Type B pancreatic cell (in vitro differentiated cells): ENCODE results near the gene IQGAP2. TPM values are rescaled to one million over a fixed set of nuclear protein-coding genes. Genes with fewer than 3 reads are reported as not detected.

ENCODE experiments used
- DNase-seq: peaks from one replicate; pipeline ENCODE4 v3.0.0; 2021; ENCODE audit warnings: mixed read lengths; ENCODE audit not compliant: unreplicated experiment; ENCODE audit errors: extremely low spot score
- H3K27ac Mint-ChIP-seq: 2 replicates; pipeline ENCODE4 v1.8.0; 2021; ENCODE audit warnings: mild to moderate bottlenecking, mixed read lengths
- H3K27me3 Mint-ChIP-seq: 2 replicates; pipeline ENCODE4 v1.8.0; 2021; ENCODE audit warnings: mixed read lengths
- H3K36me3 Mint-ChIP-seq: 2 replicates; pipeline ENCODE4 v1.8.0; 2021; ENCODE audit warnings: mixed read lengths
- H3K4me1 Mint-ChIP-seq: one replicate; pipeline ENCODE4 v1.8.0; 2021; ENCODE audit warnings: mixed read lengths; ENCODE audit not compliant: unreplicated experiment
- H3K4me3 Mint-ChIP-seq: 2 replicates; pipeline ENCODE4 v1.8.0; 2021; ENCODE audit warnings: mild to moderate bottlenecking, mixed read lengths
- H3K9me3 Mint-ChIP-seq: 2 replicates; pipeline ENCODE4 v1.8.0; 2021; ENCODE audit warnings: mixed read lengths
- total RNA-seq: library from RNA; stranded (reverse); gene quantifications from 2 replicates; pipeline ENCODE4 v1.2.1, GENCODE V29; 2021; ENCODE audit warnings: low replicate concordance
- TF ChIP-seq, protein P1 (sequence below): fragments of 200-600 bp; sonication (generic); conservative IDR thresholded peaks from 2 replicates; pipeline ENCODE4 v1.5.0; 2021; ENCODE audit warnings: antibody characterized with exemption, mild to moderate bottlenecking

IQGAP2 gene
- total RNA-seq, 1 donor from 2014 or later, result 24.7 TPM

DNA sequence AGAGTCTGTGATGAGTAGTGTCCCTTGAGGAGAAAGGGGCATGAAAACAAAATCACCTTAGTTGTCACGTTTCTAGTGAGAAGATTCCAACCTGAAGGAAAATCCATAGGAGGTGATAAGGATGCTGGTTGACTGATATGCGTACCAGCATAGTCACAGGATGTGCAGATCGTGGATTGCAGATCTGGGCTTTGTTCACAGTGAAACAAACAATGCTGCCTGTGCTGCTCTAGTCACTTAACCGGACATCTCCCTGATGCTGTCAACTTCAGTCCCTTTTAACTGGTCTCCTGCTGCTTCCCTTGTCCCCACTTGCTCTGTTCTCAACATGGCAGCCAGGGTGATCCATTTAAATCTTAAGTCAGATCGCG, 89.7 kb downstream of the IQGAP2 start:
- no peak for DNase-seq
- H3K4me1 Mint-ChIP-seq, result peaks cover 21% of the 10 kb centered on the region
- peaks cover 3% of the 10 kb centered on the region for H3K36me3 Mint-ChIP-seq
- no peaks in the 10 kb centered on the region for H3K9me3 Mint-ChIP-seq
- H3K4me3 Mint-ChIP-seq, result no peak overlapping the region
- H3K27ac Mint-ChIP-seq, result no peak overlapping the region
- no peaks in the 10 kb centered on the region for H3K27me3 Mint-ChIP-seq
- TF ChIP-seq, protein P1, sequence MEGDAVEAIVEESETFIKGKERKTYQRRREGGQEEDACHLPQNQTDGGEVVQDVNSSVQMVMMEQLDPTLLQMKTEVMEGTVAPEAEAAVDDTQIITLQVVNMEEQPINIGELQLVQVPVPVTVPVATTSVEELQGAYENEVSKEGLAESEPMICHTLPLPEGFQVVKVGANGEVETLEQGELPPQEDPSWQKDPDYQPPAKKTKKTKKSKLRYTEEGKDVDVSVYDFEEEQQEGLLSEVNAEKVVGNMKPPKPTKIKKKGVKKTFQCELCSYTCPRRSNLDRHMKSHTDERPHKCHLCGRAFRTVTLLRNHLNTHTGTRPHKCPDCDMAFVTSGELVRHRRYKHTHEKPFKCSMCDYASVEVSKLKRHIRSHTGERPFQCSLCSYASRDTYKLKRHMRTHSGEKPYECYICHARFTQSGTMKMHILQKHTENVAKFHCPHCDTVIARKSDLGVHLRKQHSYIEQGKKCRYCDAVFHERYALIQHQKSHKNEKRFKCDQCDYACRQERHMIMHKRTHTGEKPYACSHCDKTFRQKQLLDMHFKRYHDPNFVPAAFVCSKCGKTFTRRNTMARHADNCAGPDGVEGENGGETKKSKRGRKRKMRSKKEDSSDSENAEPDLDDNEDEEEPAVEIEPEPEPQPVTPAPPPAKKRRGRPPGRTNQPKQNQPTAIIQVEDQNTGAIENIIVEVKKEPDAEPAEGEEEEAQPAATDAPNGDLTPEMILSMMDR, result no peak

DNA sequence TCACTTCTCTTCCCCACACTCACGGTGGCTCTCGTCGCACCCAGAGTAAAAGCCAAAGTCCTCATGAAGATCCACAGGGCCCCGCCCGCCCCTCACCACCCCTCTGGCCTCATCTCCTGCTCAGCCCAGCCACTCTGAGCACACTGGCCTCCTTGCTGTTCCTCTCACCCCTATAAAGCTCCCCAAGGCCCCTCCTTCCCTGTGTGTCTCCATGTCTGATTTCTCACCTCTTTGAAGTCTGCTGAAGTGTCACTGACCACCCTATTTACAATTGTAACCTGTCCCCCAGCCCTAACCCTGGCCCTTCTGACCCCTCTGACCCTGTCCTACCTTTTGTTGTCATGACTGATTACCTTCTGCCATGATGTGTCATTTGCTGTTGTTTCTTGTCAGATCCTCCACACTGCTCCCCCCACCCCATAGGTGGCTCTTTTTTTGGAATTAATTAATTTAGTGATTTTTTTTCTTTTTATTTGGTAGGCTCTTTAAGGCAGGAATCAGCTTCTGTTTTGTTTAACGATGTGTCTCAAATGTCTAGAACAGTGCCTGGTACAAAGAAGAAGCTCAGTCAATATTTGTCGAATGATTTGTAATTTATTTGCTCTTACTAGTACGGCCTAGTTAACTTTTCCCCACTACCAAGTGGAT, 90.2 kb downstream of the IQGAP2 start:
- Mint-ChIP-seq H3K27ac (no peak overlapping the region), H3K4me3 (no peak overlapping the region)

GRCh38 chr5:76494201-76494600, 91.1 kb downstream of the IQGAP2 start:
- Mint-ChIP-seq H3K9me3 (no peaks in the 10 kb centered on the region), H3K4me1 (peaks cover 21% of the 10 kb centered on the region), H3K27ac (no peak overlapping the region), H3K27me3 (no peaks in the 10 kb centered on the region), H3K4me3 (no peak overlapping the region), H3K36me3 (peaks cover 3% of the 10 kb centered on the region)
- TF ChIP-seq, protein P1, result no peak
- no peak for DNase-seq

More for the DNA sequence above, 90.2 kb downstream of the IQGAP2 start:
- TF ChIP-seq, protein P1, result no peak
- H3K4me1 Mint-ChIP-seq, result peaks cover 21% of the 10 kb centered on the region
- no peaks in the 10 kb centered on the region for H3K9me3 Mint-ChIP-seq
- H3K36me3 Mint-ChIP-seq, result peaks cover 3% of the 10 kb centered on the region
- H3K27me3 Mint-ChIP-seq, result no peaks in the 10 kb centered on the region
- no peak for DNase-seq

DNA sequence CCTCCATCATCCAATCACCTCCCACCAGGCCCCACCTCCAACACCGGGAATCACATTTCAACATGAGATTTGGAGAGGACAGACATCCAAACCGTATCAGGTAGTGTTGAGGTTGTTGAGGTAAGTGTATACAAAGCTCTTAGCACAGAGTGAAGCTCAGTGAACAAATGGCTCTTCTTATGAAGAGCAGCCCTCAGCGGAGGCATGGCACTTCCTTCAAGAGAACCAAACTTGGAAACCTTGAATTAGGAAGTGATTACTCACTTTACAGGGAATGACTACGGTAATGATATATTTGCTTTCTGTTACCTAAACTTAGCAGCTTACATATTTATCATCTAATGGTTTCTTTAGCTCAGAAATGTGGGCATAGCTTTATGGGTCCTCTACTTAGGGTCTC, 92.8 kb downstream of the IQGAP2 start:
- no peaks in the 10 kb centered on the region for H3K36me3 Mint-ChIP-seq
- no peak for DNase-seq
- TF ChIP-seq, protein P1, result no peak
- H3K27me3 Mint-ChIP-seq, result no peaks in the 10 kb centered on the region
- no peaks in the 10 kb centered on the region for H3K9me3 Mint-ChIP-seq
- H3K4me1 Mint-ChIP-seq, result peaks cover 13% of the 10 kb centered on the region
- no peak overlapping the region for H3K4me3 Mint-ChIP-seq
- no peak overlapping the region for H3K27ac Mint-ChIP-seq

GRCh38 chr5:76497065-76497460, 94.0 kb downstream of the IQGAP2 start:
- no peak overlapping the region for H3K27ac Mint-ChIP-seq
- H3K9me3 Mint-ChIP-seq, result no peaks in the 10 kb centered on the region
- H3K36me3 Mint-ChIP-seq, result no peaks in the 10 kb centered on the region
- TF ChIP-seq, protein P1, result no peak
- no peak for DNase-seq
- peaks cover 8% of the 10 kb centered on the region for H3K4me1 Mint-ChIP-seq
- H3K27me3 Mint-ChIP-seq, result no peaks in the 10 kb centered on the region
- H3K4me3 Mint-ChIP-seq, result no peak overlapping the region
